ENCODE results near the gene SLC35F6.
"Not testable (repeated sequence)": the region's sequence is repeated elsewhere in the genome, so short reads cannot be mapped to it uniquely, and the experiment has no call there.

SLC35F6 gene

GRCh38 chr2:26778507-26778906, 14.4 kb downstream of the SLC35F6 start:
- peaks cover 3% of the 10 kb centered on the region for H3K4me1 Mint-ChIP-seq (ENCODE audit: low read depth)
- no peak overlapping the region for H3K4me3 Mint-ChIP-seq
- H3K27me3 Mint-ChIP-seq = no peaks in the 10 kb centered on the region
- H3K27ac Mint-ChIP-seq = peak overlapping the region; percentile 16
- H3K36me3 Mint-ChIP-seq = peaks cover 5% of the 10 kb centered on the region
- H3K9me3 Mint-ChIP-seq (ENCODE audit: low read depth) = no peaks in the 10 kb centered on the region

DNA sequence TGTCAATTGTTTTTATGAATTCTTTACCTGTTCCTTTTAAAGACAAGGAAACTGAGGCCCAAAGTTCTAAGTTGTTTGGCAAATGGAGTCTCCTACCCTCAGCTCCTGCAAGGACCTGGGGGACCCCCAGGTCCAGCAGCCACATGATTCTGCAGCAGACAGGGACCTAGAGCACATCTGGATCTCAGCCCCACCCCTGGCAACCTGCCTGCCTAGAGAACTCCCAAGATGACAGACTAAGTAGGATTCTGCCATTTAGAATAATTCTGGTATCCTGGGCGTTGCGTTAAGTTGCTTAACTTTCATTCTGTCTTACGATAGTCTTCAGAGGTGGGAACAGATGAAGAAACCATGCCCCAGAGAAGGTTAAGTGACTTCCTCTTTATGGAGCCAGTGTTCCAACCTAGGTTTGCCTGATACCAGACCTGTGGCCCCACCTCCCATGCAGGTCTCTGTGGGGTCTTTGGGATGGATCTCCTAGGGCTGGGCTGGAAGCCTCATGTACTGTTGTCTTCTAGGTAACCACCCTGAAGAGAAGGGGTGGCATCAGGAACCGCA, 16.2 kb downstream of the SLC35F6 start:
- Mint-ChIP-seq H3K9me3 (ENCODE audit: low read depth) (no peaks in the 10 kb centered on the region), H3K4me3 (no peak overlapping the region), H3K36me3 (peaks cover 5% of the 10 kb centered on the region), H3K4me1 (ENCODE audit: low read depth) (peaks cover 7% of the 10 kb centered on the region), H3K27me3 (no peaks in the 10 kb centered on the region), H3K27ac (peak overlapping the region; percentile 16)

DNA sequence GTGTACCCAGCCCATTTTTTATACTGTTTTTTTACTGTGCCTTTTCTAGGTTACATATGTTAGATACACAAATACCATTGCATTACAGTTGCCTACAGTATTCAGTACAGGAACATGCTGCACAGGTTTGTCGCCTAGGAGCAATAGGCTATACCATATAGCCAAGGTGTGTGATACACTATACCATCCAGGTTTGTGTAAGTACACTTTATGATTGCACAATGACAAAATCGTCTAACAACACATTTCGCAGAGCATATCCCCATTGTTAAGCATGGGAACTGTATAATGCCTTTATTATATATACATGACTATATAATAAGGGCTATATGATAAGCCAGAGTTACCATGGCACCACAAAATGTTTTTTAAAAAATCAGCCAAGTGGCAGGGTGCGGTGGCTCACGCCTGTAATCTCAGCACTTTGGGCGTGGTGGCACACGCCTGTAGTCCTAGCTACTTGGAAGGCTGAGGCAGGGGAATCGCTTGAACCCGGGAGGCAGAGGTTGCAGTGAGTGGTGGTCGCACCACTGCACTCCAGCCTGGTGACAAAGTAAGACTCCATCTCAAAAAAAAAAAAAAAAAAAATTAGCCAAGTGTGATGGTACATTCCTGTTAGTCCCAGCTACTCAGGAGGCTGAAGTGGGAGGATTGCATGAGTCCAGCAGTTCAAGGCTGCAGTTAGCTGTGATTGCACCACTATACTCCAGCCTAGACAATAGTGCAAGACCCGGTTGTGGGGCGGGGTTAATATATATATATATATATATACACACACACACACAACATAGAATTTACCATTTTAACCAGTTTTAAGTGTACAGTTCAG, 19.0 kb downstream of the SLC35F6 start:
- H3K27ac Mint-ChIP-seq = no peak overlapping the region
- peaks cover 15% of the 10 kb centered on the region for H3K4me1 Mint-ChIP-seq (ENCODE audit: low read depth)
- H3K36me3 Mint-ChIP-seq = peaks cover 5% of the 10 kb centered on the region
- H3K9me3 Mint-ChIP-seq (ENCODE audit: low read depth) = no peaks in the 10 kb centered on the region
- peaks cover 3% of the 10 kb centered on the region for H3K27me3 Mint-ChIP-seq
- no peak overlapping the region for H3K4me3 Mint-ChIP-seq

GRCh38 chr2:26784570-26785234, 20.6 kb downstream of the SLC35F6 start:
- H3K9me3 Mint-ChIP-seq (ENCODE audit: low read depth) = no peaks in the 10 kb centered on the region
- no peak overlapping the region for H3K27ac Mint-ChIP-seq
- H3K4me1 Mint-ChIP-seq (ENCODE audit: low read depth) = peaks cover 12% of the 10 kb centered on the region
- H3K36me3 Mint-ChIP-seq = peaks cover 5% of the 10 kb centered on the region
- H3K4me3 Mint-ChIP-seq = peak overlapping the region; percentile 84
- H3K27me3 Mint-ChIP-seq = peaks cover 8% of the 10 kb centered on the region

DNA sequence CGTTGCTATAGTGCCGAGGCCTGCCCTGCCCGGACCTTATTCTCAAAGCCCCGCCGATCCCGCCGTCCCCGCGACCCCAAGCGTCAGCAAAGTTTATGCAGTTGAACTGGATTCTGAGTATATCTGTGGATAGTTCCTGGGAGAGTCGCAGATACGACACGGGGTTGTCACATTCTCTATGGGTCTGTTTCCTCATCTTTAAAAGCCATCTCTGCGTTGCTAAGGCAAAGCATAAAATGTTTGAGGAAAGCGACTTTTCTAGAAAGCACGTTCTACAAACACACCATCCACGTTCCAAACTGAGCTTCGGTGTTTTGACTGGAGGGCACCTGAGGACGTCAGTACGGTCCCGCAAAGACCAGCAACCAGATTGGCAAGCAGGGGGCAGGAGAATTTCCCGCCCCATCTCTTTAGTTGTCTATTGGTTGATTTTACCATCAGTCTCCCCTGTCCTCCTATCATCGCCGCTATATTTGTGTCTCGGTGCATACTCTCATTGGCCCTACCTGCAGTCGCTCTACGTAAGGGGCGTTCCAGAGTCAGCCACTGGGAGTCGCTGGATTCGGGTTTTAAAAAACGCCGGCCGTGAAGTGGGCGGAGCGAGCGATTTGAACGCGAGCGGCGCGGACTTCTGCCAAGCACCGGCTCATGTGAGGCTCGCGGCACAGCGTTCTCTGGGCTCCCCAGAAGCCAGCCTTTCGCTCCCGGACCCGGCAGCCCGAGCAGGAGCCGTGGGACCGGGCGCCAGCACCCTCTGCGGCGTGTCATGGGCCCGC, 21.5 kb downstream of the SLC35F6 start, which contains the start of gene CENPA:
Gene CENPA, plus strand, starts transcription at position 626 of the 776 bp plus-strand sequence. Its CDS starts 141 bp downstream, at position 767.
- Mint-ChIP-seq H3K27me3 (peaks cover 9% of the 10 kb centered on the region), H3K36me3 (peaks cover 5% of the 10 kb centered on the region), H3K9me3 (ENCODE audit: low read depth) (no peaks in the 10 kb centered on the region), H3K4me1 (ENCODE audit: low read depth) (peaks cover 12% of the 10 kb centered on the region), H3K27ac (peak within 1 kb of the TSS; percentile 83), H3K4me3 (peak within 1 kb of the TSS; percentile 84)

DNA sequence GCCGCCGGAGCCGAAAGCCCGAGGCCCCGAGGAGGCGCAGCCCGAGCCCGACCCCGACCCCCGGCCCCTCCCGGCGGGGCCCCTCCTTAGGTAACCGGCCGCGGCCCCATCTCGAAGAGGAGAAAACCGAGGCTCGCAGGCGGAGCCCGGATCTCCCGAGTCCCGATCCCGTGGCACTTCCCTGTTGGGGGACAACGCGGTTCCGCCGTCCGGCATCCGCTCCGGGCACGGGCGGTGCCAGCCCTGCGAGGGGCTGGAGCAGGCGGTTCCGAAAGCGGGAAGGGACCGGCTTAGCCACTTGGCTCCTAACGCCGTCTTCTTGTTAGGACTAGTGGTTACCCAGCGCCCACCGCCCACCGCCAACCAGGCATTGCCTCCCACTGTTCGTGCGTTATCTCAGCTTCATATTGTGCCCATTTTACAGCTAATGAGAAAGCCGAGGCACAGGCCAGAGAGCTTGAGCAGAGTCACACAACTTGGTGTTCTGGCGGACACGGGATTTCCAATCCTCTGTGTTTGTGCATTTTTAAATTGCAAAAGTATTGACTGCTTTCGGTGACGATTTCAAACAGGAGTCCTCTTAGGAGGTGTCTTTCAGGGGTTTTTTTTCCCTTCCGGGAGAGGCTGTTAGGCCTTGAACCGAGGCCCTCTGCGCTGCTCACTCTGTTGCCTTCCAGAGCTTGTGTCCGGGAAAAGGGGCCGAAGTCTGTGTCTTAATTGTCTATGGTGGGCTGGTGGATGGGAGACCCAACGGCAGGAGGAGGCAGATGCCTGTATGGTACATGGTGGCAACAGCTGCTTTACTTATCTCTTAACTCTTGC, 22.3 kb downstream of the SLC35F6 start:
- peaks cover 1% of the 10 kb centered on the region for H3K36me3 Mint-ChIP-seq

DNA sequence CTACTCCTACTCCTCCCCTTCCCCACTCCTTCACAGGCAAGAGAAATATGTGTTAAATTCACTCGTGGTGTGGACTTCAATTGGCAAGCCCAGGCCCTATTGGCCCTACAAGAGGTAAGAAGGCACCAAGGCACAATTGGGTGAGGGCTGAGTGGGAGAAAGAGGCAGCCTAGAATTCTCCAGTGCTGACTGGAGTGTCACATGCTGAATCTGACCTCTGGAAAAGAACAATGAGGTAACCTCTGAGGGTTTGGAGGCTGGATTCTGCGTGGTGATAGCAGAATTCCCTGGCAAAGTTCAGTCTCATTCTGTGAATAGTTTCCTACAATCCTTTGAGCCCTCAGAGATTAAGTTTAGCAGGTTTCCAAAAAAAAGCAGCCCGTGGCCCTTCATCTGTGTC, 28.6 kb downstream of the SLC35F6 start:
- H3K9me3 Mint-ChIP-seq (ENCODE audit: low read depth) = no peaks in the 10 kb centered on the region
- H3K4me1 Mint-ChIP-seq (ENCODE audit: low read depth) = no peaks in the 10 kb centered on the region
- no peaks in the 10 kb centered on the region for H3K36me3 Mint-ChIP-seq
- H3K27me3 Mint-ChIP-seq = peaks cover 8% of the 10 kb centered on the region
- H3K4me3 Mint-ChIP-seq = no peak overlapping the region
- H3K27ac Mint-ChIP-seq = no peak overlapping the region

More for the DNA sequence above, 22.3 kb downstream of the SLC35F6 start:
- H3K9me3 Mint-ChIP-seq (ENCODE audit: low read depth) = no peaks in the 10 kb centered on the region
- no peak overlapping the region for H3K27ac Mint-ChIP-seq
- H3K27me3 Mint-ChIP-seq = peaks cover 11% of the 10 kb centered on the region
- peak overlapping the region; percentile 77 for H3K4me3 Mint-ChIP-seq
- peaks cover 12% of the 10 kb centered on the region for H3K4me1 Mint-ChIP-seq (ENCODE audit: low read depth)

- H3K9me3 Mint-ChIP-seq (ENCODE audit: low read depth) = no peaks in the 10 kb centered on the region
- H3K27ac Mint-ChIP-seq = no peak overlapping the region
- H3K4me1 Mint-ChIP-seq (ENCODE audit: low read depth) = no peaks in the 10 kb centered on the region
- H3K36me3 Mint-ChIP-seq = no peaks in the 10 kb centered on the region
- peaks cover 5% of the 10 kb centered on the region for H3K27me3 Mint-ChIP-seq
- no peak overlapping the region for H3K4me3 Mint-ChIP-seq
Measured at GRCh38 chr2:26793518-26793917, 29.4 kb downstream of the SLC35F6 start.

- not testable (repeated sequence) for H3K27ac Mint-ChIP-seq; H3K36me3 Mint-ChIP-seq; H3K9me3 Mint-ChIP-seq (ENCODE audit: low read depth); H3K27me3 Mint-ChIP-seq; H3K4me3 Mint-ChIP-seq; H3K4me1 Mint-ChIP-seq (ENCODE audit: low read depth)
Measured at GRCh38 chr2:26795135-26795534, 31.1 kb downstream of the SLC35F6 start.

- H3K36me3 Mint-ChIP-seq = peaks cover 3% of the 10 kb centered on the region
- no peak overlapping the region for H3K4me3 Mint-ChIP-seq
- no peaks in the 10 kb centered on the region for H3K4me1 Mint-ChIP-seq (ENCODE audit: low read depth)
- H3K27ac Mint-ChIP-seq = no peak overlapping the region
- H3K9me3 Mint-ChIP-seq (ENCODE audit: low read depth) = no peaks in the 10 kb centered on the region
- H3K27me3 Mint-ChIP-seq = no peaks in the 10 kb centered on the region
Measured at GRCh38 chr2:26801328-26801727, 37.2 kb downstream of the SLC35F6 start.

DNA sequence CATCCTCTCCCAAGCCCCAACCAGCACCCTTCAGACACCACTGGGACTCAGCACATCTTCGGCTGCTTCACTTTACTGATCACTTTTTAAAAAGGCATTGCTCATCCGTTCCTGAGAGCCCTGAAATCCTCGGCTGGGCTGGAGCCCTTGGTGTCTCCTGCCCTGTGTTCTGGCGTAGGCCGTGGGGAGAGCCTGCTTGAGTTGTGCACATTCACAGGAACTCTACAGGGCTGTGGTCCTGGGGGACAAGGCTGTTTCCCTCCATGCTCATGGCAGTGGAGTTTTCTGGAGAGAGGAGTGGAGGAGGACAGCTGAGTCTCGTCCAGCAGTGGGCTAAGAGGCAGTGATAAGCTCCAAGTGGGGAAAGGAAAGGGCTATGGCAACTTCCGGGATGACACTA, 37.7 kb downstream of the SLC35F6 start:
- H3K27ac Mint-ChIP-seq = no peak overlapping the region
- no peaks in the 10 kb centered on the region for H3K27me3 Mint-ChIP-seq
- H3K4me1 Mint-ChIP-seq (ENCODE audit: low read depth) = no peaks in the 10 kb centered on the region
- H3K4me3 Mint-ChIP-seq = no peak overlapping the region
- peaks cover 3% of the 10 kb centered on the region for H3K36me3 Mint-ChIP-seq
- H3K9me3 Mint-ChIP-seq (ENCODE audit: low read depth) = no peaks in the 10 kb centered on the region

DNA sequence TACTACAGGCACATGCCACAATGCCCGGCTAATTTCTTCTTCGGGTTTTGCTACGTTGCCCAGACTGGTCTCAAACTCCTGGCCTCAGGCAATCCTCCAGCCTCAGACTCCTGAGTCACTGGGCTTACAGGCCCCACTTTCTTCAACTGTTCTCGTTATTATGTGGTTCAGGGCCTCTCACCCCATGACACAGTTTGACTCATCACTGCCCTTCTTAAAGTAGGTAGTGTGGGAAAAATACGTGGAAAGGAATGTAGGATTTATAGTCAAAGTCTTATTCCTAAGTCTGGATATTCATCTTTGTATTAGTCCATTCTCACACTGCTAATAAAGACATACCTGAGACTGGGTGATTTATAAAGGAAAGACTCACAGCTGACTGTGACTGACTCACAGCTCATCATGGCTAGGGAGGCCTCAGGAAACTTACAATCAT, 41.2 kb downstream of the SLC35F6 start:
- Mint-ChIP-seq H3K27ac (no peak overlapping the region), H3K9me3 (ENCODE audit: low read depth) (no peaks in the 10 kb centered on the region), H3K27me3 (no peaks in the 10 kb centered on the region), H3K4me3 (no peak overlapping the region), H3K4me1 (ENCODE audit: low read depth) (peaks cover 17% of the 10 kb centered on the region), H3K36me3 (peaks cover 3% of the 10 kb centered on the region)

DNA sequence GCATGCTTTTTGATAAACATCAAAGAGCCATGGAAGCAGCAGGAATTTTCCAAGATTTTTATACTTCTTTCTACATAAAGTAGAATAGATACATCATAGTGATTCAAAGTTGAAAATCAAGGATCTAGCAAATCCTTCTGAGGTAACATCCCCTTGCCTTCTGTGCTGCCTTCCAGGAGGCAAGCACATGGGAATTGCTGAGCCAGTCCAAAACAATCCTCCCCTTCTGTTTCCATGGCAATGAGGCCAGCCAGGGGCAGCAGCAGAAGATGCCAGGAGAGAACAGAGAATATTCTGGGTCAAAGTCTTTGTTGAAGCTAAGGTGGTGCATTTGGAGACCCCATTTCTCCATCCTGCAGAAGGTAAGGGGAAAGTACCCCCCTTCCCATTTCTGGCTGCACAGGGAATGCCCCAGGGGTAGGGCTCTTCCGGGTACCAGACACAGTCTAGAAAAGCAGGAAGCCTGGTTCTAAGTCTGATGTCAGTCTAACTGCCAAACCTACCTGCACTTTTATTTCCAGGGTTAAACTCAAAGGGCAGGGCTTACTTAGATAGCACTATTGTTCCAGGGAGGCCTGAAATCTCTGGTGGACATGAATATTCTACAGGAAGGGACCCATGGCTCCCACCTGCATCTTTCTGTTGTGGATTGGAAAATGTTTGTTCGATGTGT, 43.8 kb downstream of the SLC35F6 start:
- Mint-ChIP-seq H3K9me3 (ENCODE audit: low read depth) (no peaks in the 10 kb centered on the region), H3K4me1 (ENCODE audit: low read depth) (peaks cover 40% of the 10 kb centered on the region), H3K27me3 (no peaks in the 10 kb centered on the region), H3K27ac (no peak overlapping the region), H3K36me3 (peaks cover 3% of the 10 kb centered on the region), H3K4me3 (no peak overlapping the region)

All from activated naive CD8-positive, alpha-beta T cell (primary cell).